HepG2 (cell line): ENCODE measurements around the gene PRDM8.

Source experiments
- CTCF ChIP-seq: sonication (generic); formaldehyde crosslinking; IDR thresholded peaks from 2 replicates; pipeline ENCODE4 v1.5.0; 2020; ENCODE audit warnings: mild to moderate bottlenecking, missing genetic modification reagents, moderate library complexity
- E2F5 ChIP-seq: sonication (generic); formaldehyde crosslinking; conservative IDR thresholded peaks from 2 replicates; pipeline ENCODE4 v1.4.0; 2020; ENCODE audit warnings: missing genetic modification reagents
- GABPB1 ChIP-seq: IDR thresholded peaks from 2 replicates; pipeline ENCODE4 v1.6.1; 2016; ENCODE audit warnings: mild to moderate bottlenecking, missing genetic modification reagents, moderate library complexity, missing compliant biosample characterization
- SUZ12 ChIP-seq: fragments of 150-350 bp; IDR thresholded peaks from 2 replicates; pipeline ENCODE4 v1.6.1; 2014; ENCODE audit warnings: low read depth, low read length
- XRCC5 ChIP-seq: fragments of 200-400 bp; formaldehyde crosslinking; optimal IDR thresholded peaks from 2 replicates; pipeline ENCODE3; 2017; ENCODE audit warnings: mild to moderate bottlenecking, low read length
- ZBTB2 ChIP-seq: sonication (generic); formaldehyde crosslinking; IDR thresholded peaks from 2 replicates; pipeline ENCODE4 v1.8.0; 2022; ENCODE audit warnings: low read depth, missing genetic modification reagents
- ZBTB21 ChIP-seq: sonication (generic); formaldehyde crosslinking; IDR thresholded peaks from 2 replicates; pipeline ENCODE4 v1.4.0; 2020; ENCODE audit warnings: missing genetic modification reagents
- ZNF121 ChIP-seq: sonication (generic); formaldehyde crosslinking; IDR thresholded peaks from 2 replicates; pipeline ENCODE4 v1.5.0; 2020; ENCODE audit warnings: mild to moderate bottlenecking, missing genetic modification reagents
- ZNF263 ChIP-seq: sonication (generic); formaldehyde crosslinking; IDR thresholded peaks from 2 replicates; pipeline ENCODE4 v1.4.0; 2020; ENCODE audit warnings: missing genetic modification reagents

GRCh38 chr4:80202190-80202711 is 4.9 kb downstream of the PRDM8 start:
- TF ChIP-seq ZNF263 (CRISPR knock-in tag): no peak
- no peak for TF ChIP-seq ZBTB21 (CRISPR knock-in tag)
- no peak for TF ChIP-seq XRCC5
- TF ChIP-seq GABPB1: no peak
- no peak for TF ChIP-seq CTCF (CRISPR knock-in tag)
- TF ChIP-seq ZNF121 (CRISPR knock-in tag): no peak
- no peak for TF ChIP-seq SUZ12
- no peak for TF ChIP-seq E2F5
- no peak for TF ChIP-seq ZBTB2 (CRISPR knock-in tag)
